Neural cell (in vitro differentiated cells): ENCODE measurements around the gene LYSMD4.

Experiments used
- EP300 ChIP-seq: fragments of 450-650 bp; conservative IDR thresholded peaks from 2 replicates; pipeline ENCODE4 v1.6.1; 2014; ENCODE audit warnings: antibody characterized with exemption, mild to moderate bottlenecking, moderate library complexity; ENCODE audit not compliant: poor library complexity, severe bottlenecking
- EZH2 ChIP-seq: fragments of 200-600, 300-800 bp; shearing (Covaris generic), sonication (generic); IDR thresholded peaks from 2 replicates; pipeline ENCODE4 v1.6.1; 2014; ENCODE audit warnings: antibody characterized with exemption, low read length, borderline replicate concordance, mild to moderate bottlenecking; ENCODE audit not compliant: insufficient read depth, poor library complexity, severe bottlenecking
- POLR2AphosphoS5 ChIP-seq: IDR thresholded peaks from 2 replicates; pipeline ENCODE4 v1.6.1; 2012
- SMC3 ChIP-seq: fragments of 450-650 bp; conservative IDR thresholded peaks from 2 replicates; pipeline ENCODE4 v1.6.1; 2014; ENCODE audit warnings: antibody characterized with exemption, mild to moderate bottlenecking, moderate library complexity; ENCODE audit not compliant: poor library complexity
- TF ChIP-seq, protein P1 (sequence below): fragments of 450-650 bp; IDR thresholded peaks from 2 replicates; pipeline ENCODE4 v1.5.1; 2014; ENCODE audit warnings: antibody characterized with exemption, mild to moderate bottlenecking, moderate library complexity; ENCODE audit not compliant: poor library complexity, severe bottlenecking

DNA sequence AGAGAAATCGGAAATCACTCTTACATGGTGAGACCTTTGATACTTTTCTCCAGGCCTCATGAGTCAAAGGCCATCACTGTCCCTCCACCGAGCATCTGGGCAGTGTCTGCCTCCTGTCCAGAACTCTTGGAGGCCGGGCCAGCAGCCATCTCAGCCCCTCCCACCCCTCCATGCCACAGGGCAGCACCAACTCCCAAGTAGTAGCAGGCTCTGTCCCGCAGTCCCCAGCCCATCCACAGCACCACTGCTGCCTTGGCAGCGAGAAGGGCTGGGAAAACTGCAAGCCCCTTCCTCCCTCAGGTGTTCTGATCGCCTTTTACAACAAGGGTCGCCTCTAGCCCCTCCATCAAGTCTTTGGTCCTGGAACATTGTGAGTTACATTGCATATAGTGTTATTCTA lies 5.5 kb downstream of the LYSMD4 start:
- TF ChIP-seq EZH2, result no peak
- TF ChIP-seq SMC3, result no peak
- TF ChIP-seq POLR2AphosphoS5, result no peak
- TF ChIP-seq, protein P1, sequence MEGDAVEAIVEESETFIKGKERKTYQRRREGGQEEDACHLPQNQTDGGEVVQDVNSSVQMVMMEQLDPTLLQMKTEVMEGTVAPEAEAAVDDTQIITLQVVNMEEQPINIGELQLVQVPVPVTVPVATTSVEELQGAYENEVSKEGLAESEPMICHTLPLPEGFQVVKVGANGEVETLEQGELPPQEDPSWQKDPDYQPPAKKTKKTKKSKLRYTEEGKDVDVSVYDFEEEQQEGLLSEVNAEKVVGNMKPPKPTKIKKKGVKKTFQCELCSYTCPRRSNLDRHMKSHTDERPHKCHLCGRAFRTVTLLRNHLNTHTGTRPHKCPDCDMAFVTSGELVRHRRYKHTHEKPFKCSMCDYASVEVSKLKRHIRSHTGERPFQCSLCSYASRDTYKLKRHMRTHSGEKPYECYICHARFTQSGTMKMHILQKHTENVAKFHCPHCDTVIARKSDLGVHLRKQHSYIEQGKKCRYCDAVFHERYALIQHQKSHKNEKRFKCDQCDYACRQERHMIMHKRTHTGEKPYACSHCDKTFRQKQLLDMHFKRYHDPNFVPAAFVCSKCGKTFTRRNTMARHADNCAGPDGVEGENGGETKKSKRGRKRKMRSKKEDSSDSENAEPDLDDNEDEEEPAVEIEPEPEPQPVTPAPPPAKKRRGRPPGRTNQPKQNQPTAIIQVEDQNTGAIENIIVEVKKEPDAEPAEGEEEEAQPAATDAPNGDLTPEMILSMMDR, result no peak
- no peak for TF ChIP-seq EP300
